T-helper 1 cell treated with Interleukin-12 subunit alpha and Interleukin-12 subunit beta and Interleukin-4 antibody, amounts not matched to agents 30 ng/mL and 1 ng/mL, for 36 hours (primary cell): ENCODE data around the gene EVA1A. TPM values are rescaled to one million over a fixed set of nuclear protein-coding genes. Genes with fewer than 3 reads are reported as not detected.

ENCODE experiments used
- intact Hi-C: fragments of 100-400 bp; cut with micrococcal nuclease; formaldehyde crosslinking; loops from one replicate; pipeline ENCODE4 v1.15.1; 2024
- total RNA-seq: library from RNA; stranded (reverse); gene quantifications from 2 replicates; pipeline ENCODE4 v1.2.3, GENCODE V29; 2022

Gene EVA1A
- total RNA-seq, 1 donor from 2014 or later = not detected

GRCh38 chr2:75564026-75564688 is 3.4 kb upstream of the EVA1A start:
- intact Hi-C loops = no loop called here

GRCh38 chr2:75563591-75563990 is 2.9 kb upstream of the EVA1A start:
- intact Hi-C loops = no loop called here

- intact Hi-C loops = no loop called here
Observed at GRCh38 chr2:75562513-75562864, 1.8 kb upstream of the EVA1A start.

GRCh38 chr2:75561566-75562512 is 1.1 kb upstream of the EVA1A start:
- intact Hi-C loops = no loop called here

GRCh38 chr2:75560022-75560767 is 544 bp downstream of the EVA1A start:
- intact Hi-C loops = no loop called here

GRCh38 chr2:75559680-75560021 is 1.1 kb downstream of the EVA1A start:
- intact Hi-C loops = no loop called here

- intact Hi-C loops = no loop called here
Observed at GRCh38 chr2:75558786-75559679, 1.7 kb downstream of the EVA1A start.

- intact Hi-C loops = no loop called here
Observed at GRCh38 chr2:75558136-75558535, 2.6 kb downstream of the EVA1A start.

- intact Hi-C loops = no loop called here
Observed at GRCh38 chr2:75557474-75558133, 3.1 kb downstream of the EVA1A start.

GRCh38 chr2:75556679-75557366 is 3.9 kb downstream of the EVA1A start:
- intact Hi-C loops = no loop called here

- intact Hi-C loops = no loop called here
Observed at GRCh38 chr2:75555701-75556100, 5.0 kb downstream of the EVA1A start.

GRCh38 chr2:75553935-75554531 is 6.7 kb downstream of the EVA1A start:
- intact Hi-C loops = no loop called here

- intact Hi-C loops = no loop called here
Observed at GRCh38 chr2:75552222-75552621, 8.5 kb downstream of the EVA1A start.

- intact Hi-C loops = no loop called here
Observed at GRCh38 chr2:75551434-75551833, 9.3 kb downstream of the EVA1A start.

GRCh38 chr2:75549401-75550253 is 11.1 kb downstream of the EVA1A start:
- intact Hi-C loops = no loop called here

GRCh38 chr2:75548036-75548573 is 12.6 kb downstream of the EVA1A start:
- intact Hi-C loops = no loop called here

- intact Hi-C loops = no loop called here
Observed at GRCh38 chr2:75547345-75548035, 13.2 kb downstream of the EVA1A start.

- intact Hi-C loops = no loop called here
Observed at GRCh38 chr2:75545922-75546321, 14.8 kb downstream of the EVA1A start.
